Spinal cord (tissue), 10 donors: ENCODE results near the gene MYL12B. TPM values are rescaled to one million over a fixed set of nuclear protein-coding genes. Genes with fewer than 3 reads are reported as not detected.

Source experiments
- DNase-seq, 6 donors: peaks; one replicate each; pipeline versions ENCODE4 v3.0.0 to v3.0.0-alpha.2; 2013 to 2015; ENCODE audit warnings: low spot score in 6 of 6, low read depth in 4 of 6
- H3K27ac ChIP-seq: one replicate; pipeline ENCODE4 v1.5.1; 2013; ENCODE audit warnings: low read depth, low read length, control low read depth
- H3K27me3 ChIP-seq: one replicate; pipeline ENCODE4 v1.6.1; 2013; ENCODE audit warnings: low read length; ENCODE audit not compliant: control insufficient read depth, insufficient read depth
- H3K36me3 ChIP-seq: one replicate; pipeline ENCODE4 v1.6.1; 2013; ENCODE audit warnings: low read length; ENCODE audit not compliant: control insufficient read depth, insufficient read depth
- H3K4me1 ChIP-seq: one replicate; pipeline ENCODE4 v1.6.1; 2013; ENCODE audit warnings: low read length; ENCODE audit not compliant: control insufficient read depth, insufficient read depth
- H3K4me3 ChIP-seq: one replicate; pipeline ENCODE4 v1.5.1; 2013; ENCODE audit warnings: low read depth, low read length, control low read depth
- H3K9me3 ChIP-seq: one replicate; pipeline ENCODE4 v1.6.1; 2013; ENCODE audit warnings: low read length; ENCODE audit not compliant: control insufficient read depth, insufficient read depth
- WGBS: methylation state at CpG from one replicate; pipeline ENCODE4 v1.1.5; 2013; ENCODE audit warnings: missing lambda C conversion rate; ENCODE audit not compliant: insufficient coverage; 5-methylcytosine and 5-hydroxymethylcytosine counted together
- polyA plus RNA-seq, 2 donors: library from polyadenylated mRNA; unstranded; fragments of 120-200 nt; gene quantifications; one replicate each; pipeline ENCODE4 v1.2.1, GENCODE V29; 2013; ENCODE audit not compliant: insufficient read length in 2 of 2
- total RNA-seq, 2 donors: library from RNA; depleted of rRNA in 1 of 2; stranded (reverse); fragments of 120-200 nt in 1 of 2; fragments of >200 nt in 1 of 2; gene quantifications; one replicate each; pipeline versions ENCODE4 v1.2.3 to v1.2.4, GENCODE V29; 2013 to 2014
- donor health status: healthy.

Gene MYL12B
- total and polyA plus RNA-seq, 4 donors: 196 to 482 (median 247) TPM

GRCh38 chr18:3233433-3234168, 28.3 kb upstream of the MYL12B start:
- Histone ChIP-seq H3K27ac (no peak overlapping the region), H3K27me3 (no peaks in the 10 kb centered on the region), H3K4me1 (no peaks in the 10 kb centered on the region), H3K9me3 (no peaks in the 10 kb centered on the region), H3K36me3 (no peaks in the 10 kb centered on the region), H3K4me3 (no peak overlapping the region)
- WGBS: 100% methylated on average over 1 of the region's 4 CpGs
- DNase-seq: no peak

- no peak for DNase-seq
- Histone ChIP-seq H3K27ac (no peak overlapping the region), H3K36me3 (no peaks in the 10 kb centered on the region), H3K4me1 (no peaks in the 10 kb centered on the region), H3K27me3 (no peaks in the 10 kb centered on the region), H3K9me3 (no peaks in the 10 kb centered on the region), H3K4me3 (no peak overlapping the region)
- 80% methylated on average over 1 of the region's 5 CpGs for WGBS
These were observed 27.5 kb upstream of the MYL12B start for GRCh38 chr18:3234457-3234856.

GRCh38 chr18:3235846-3236245, 26.1 kb upstream of the MYL12B start:
- no peak overlapping the region for H3K27ac ChIP-seq
- no peaks in the 10 kb centered on the region for H3K36me3 ChIP-seq
- no peaks in the 10 kb centered on the region for H3K9me3 ChIP-seq
- H3K4me3 ChIP-seq: no peak overlapping the region
- H3K4me1 ChIP-seq: no peaks in the 10 kb centered on the region
- WGBS: 100% methylated on average over 2 of the region's 2 CpGs
- H3K27me3 ChIP-seq: no peaks in the 10 kb centered on the region
- no peak for DNase-seq

DNA sequence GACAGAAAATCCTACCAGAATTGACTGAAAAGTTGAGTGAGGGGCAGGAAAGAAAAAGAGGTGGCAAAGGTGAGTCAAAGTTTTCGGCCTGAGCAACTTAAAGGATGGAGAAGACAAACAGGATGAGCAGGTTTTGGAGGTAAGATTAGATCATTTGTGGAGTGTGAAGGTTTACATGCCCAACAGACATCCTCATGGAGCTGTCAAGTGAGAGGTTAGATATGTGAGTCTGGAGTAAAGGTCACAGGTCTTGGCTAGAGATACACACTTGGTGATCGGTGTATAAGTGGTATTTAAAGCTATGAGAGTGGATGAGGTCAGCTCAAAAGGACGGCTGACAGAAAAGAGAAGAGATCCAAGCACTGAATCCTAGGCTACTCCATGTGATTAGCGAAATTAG, 25.5 kb upstream of the MYL12B start:
- no peak for DNase-seq
- no peaks in the 10 kb centered on the region for H3K36me3 ChIP-seq
- H3K4me1 ChIP-seq: no peaks in the 10 kb centered on the region
- H3K27ac ChIP-seq: no peak overlapping the region
- no peaks in the 10 kb centered on the region for H3K27me3 ChIP-seq
- H3K4me3 ChIP-seq: no peak overlapping the region
- WGBS: 85% methylated on average over 4 of the region's 4 CpGs
- peaks cover under 1% of the 10 kb centered on the region for H3K9me3 ChIP-seq

DNA sequence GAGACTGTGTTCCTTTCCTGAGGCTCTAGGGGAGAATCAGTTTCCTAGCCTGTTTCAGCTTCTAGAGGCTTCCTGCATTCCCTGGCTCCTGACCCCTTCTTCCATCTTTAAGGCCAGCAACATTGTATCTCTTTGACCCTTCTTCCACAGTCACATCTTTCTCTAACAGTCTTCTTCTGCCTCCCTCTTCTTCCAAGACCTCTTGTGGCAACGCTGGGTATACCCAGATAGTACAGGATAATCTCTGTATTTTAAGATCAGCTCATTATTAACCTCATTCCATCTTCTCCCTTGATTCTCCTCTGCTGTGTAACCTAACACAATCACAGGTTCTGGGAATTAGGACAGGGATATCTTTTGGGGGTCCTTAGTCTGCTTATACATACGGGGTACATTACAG, 23.2 kb upstream of the MYL12B start:
- Histone ChIP-seq H3K27me3 (no peaks in the 10 kb centered on the region), H3K36me3 (no peaks in the 10 kb centered on the region), H3K27ac (no peak overlapping the region), H3K4me3 (no peak overlapping the region), H3K9me3 (peaks cover 3% of the 10 kb centered on the region), H3K4me1 (no peaks in the 10 kb centered on the region)
- DNase-seq: no peak
- WGBS: 100% methylated on average over 1 of the region's 2 CpGs

GRCh38 chr18:3245185-3245564, 16.8 kb upstream of the MYL12B start:
- no peak for DNase-seq
- Histone ChIP-seq H3K36me3 (peaks cover 2% of the 10 kb centered on the region), H3K27me3 (no peaks in the 10 kb centered on the region), H3K27ac (peak overlapping the region; percentile 98), H3K4me1 (peaks cover 20% of the 10 kb centered on the region), H3K4me3 (peak overlapping the region; percentile 92), H3K9me3 (peaks cover 3% of the 10 kb centered on the region)
- WGBS: no CpG with 5 or more reads among the region's 1 CpG

DNA sequence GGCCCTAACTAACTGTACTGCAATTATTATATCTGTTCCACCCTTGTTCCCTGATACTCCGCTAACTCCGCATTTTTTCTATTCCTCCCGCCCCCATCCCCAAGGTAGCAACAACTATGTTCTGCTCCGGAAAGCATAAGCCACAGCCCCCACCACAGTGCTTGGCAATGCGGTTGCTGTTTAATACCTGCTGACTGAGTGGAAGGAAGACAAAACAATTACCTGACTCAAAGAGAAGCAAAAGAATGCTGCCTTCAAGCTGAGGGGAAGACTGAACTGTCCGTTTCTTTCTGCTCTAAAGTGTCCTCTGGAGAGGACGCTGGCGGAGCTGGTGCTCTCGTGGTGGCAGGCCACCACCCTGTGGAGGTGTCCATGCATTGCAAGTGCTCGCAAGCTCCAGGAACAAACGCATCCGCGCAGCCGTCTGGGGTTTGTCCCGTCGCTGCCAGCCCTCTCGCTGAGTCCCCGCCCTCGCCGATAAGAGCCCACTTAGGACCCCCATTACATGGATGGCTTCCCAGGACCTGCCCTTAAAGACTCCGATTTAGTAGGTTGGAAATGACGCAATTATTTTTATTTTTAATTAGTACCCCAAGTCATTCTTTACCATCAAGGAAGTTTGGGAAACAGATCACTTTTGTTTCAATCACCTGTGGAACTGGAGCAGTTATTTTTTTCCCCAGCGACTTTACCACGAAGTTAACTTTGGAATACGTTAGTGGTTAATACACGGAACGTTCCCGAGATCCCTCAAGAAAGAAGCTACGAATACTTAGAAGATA, 15.9 kb upstream of the MYL12B start:
- Histone ChIP-seq H3K9me3 (peaks cover 3% of the 10 kb centered on the region), H3K4me3 (peak overlapping the region; percentile 92), H3K27ac (peak overlapping the region; percentile 98), H3K36me3 (peaks cover 2% of the 10 kb centered on the region), H3K4me1 (peaks cover 20% of the 10 kb centered on the region), H3K27me3 (no peaks in the 10 kb centered on the region)
- 23% methylated on average over 19 of the region's 29 CpGs for WGBS
- DNase-seq: peak in 5 of 6 donors; percentile 63 to 95 (median 76)

- peak overlapping the region; percentile 92 for H3K4me3 ChIP-seq
- H3K36me3 ChIP-seq: peaks cover 2% of the 10 kb centered on the region
- H3K4me1 ChIP-seq: peaks cover 20% of the 10 kb centered on the region
- WGBS: 40% methylated on average over 20 of the region's 23 CpGs
- H3K27me3 ChIP-seq: no peaks in the 10 kb centered on the region
- H3K27ac ChIP-seq: peak overlapping the region; percentile 98
- DNase-seq: no peak
- H3K9me3 ChIP-seq: no peaks in the 10 kb centered on the region
These were observed 15.2 kb upstream of the MYL12B start for GRCh38 chr18:3246635-3247239.

- peaks cover 20% of the 10 kb centered on the region for H3K4me1 ChIP-seq
These were observed 14.5 kb upstream of the MYL12B start, which contains the start of gene MYL12A for GRCh38 chr18:3247240-3248061. Gene MYL12A (plus strand): TSS chr18:3247801. CDS start chr18:3253248, 5,447 bp downstream.

More at GRCh38 chr18:3247240-3248061, 14.5 kb upstream of the MYL12B start, which contains the start of gene MYL12A:
- no peaks in the 10 kb centered on the region for H3K27me3 ChIP-seq
- peak within 1 kb of the TSS; percentile 92 for H3K4me3 ChIP-seq
- WGBS: under 1% methylated on average over 54 of the region's 65 CpGs
- H3K27ac ChIP-seq: peak within 1 kb of the TSS; percentile 98
- no peaks in the 10 kb centered on the region for H3K9me3 ChIP-seq
- H3K36me3 ChIP-seq: peaks cover 2% of the 10 kb centered on the region
- DNase-seq: peak; percentile 87 to 98 (median 95)
